ENCODE data around the gene DMWD. TPM values are rescaled to one million over a fixed set of nuclear protein-coding genes. Genes with fewer than 3 reads are reported as not detected.

DMWD gene
- total RNA-seq, 1 experiment from 2014 or later, result 64.6 TPM

DNA sequence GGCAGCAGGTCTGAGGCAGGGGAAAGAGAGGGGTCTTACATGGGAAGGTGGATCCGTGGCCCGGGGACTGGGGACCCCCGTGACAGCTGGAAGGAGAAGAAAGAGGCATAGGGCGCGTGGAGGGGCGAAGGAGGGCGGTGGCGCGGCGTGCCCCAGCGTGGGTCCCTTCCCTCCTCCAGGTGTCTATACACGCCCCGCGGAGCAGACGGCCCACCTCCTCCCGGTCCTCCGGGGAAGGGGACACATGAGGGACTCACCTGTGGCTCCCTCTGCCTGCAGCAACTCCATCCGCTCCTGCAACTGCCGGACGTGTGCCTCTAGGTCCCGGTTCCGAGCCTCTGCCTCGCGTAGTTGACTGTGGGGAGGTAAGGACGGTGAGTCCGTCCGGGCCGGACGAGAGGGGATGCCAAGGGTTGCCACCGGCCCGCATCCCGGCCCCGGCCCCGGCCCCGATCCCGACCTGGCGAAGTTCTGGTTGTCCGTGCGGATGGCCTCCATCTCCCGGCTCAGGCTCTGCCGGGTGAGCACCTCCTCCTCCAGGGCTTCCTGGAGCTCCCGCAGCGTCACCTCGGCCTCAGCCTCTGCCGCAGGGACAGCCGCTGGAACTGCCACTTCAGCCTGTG lies 21.2 kb downstream of the DMWD start:
- H3K4me3 ChIP-seq (ENCODE audit: low read depth in 2 of 2, low read length in 2 of 2), result peak overlapping the region; percentile 27 to 31; a peak in 3 of 4 replicates
- H3K36me3 ChIP-seq (ENCODE audit: control insufficient read depth, insufficient read depth, low read length), result no peaks in the 10 kb centered on the region; the same call in 1 of the 2 replicates
- DNase-seq (ENCODE audit: low read depth, low spot score), result no peak
- H3K27me3 ChIP-seq (ENCODE audit: control insufficient read depth, insufficient read depth, low read length), result no peaks in the 10 kb centered on the region
- ATAC-seq, result no peak
- ChIA-PET POLR2A (interaction anchor here (0.5 to 0.6 kb wide), 2 partner anchors 11 to 22 kb away, joined by 4 to 8 read pairs; partner anchors contain the start of gene DMPK), CTCF (no interaction called here)
- intact Hi-C loops (cut with micrococcal nuclease; ENCODE audit: unreplicated experiment), result no loop called here
- in situ Hi-C loops (cut with HindIII; ENCODE audit: low pct_unique_long_range_greater_than_20kb, low sequenced_read_pairs), result no loop called here
- peak overlapping the region; percentile 72; the same call in 1 of the 2 replicates for H3K27ac ChIP-seq (ENCODE audit: low read length)
- BruUV-seq (replicated peaks), result no TSS peak
- TF ChIP-seq SIN3A (IDR thresholded peaks at IDR 0.05; ENCODE audit: borderline replicate concordance, insufficient read depth, low read depth, low read length) (0 out of 2 replicates have a peak, but pooled peaks have one; percentile 37), POLR2AphosphoS5 (IDR thresholded peaks at IDR 0.05; ENCODE audit: low read depth, low read length) (peak; percentile 25; the same call in 1 of the 2 replicates), TCF7L2 (IDR thresholded peaks at IDR 0.05; ENCODE audit: low read depth, low read length) (no peak)
- TF ChIP-seq, protein P1, sequence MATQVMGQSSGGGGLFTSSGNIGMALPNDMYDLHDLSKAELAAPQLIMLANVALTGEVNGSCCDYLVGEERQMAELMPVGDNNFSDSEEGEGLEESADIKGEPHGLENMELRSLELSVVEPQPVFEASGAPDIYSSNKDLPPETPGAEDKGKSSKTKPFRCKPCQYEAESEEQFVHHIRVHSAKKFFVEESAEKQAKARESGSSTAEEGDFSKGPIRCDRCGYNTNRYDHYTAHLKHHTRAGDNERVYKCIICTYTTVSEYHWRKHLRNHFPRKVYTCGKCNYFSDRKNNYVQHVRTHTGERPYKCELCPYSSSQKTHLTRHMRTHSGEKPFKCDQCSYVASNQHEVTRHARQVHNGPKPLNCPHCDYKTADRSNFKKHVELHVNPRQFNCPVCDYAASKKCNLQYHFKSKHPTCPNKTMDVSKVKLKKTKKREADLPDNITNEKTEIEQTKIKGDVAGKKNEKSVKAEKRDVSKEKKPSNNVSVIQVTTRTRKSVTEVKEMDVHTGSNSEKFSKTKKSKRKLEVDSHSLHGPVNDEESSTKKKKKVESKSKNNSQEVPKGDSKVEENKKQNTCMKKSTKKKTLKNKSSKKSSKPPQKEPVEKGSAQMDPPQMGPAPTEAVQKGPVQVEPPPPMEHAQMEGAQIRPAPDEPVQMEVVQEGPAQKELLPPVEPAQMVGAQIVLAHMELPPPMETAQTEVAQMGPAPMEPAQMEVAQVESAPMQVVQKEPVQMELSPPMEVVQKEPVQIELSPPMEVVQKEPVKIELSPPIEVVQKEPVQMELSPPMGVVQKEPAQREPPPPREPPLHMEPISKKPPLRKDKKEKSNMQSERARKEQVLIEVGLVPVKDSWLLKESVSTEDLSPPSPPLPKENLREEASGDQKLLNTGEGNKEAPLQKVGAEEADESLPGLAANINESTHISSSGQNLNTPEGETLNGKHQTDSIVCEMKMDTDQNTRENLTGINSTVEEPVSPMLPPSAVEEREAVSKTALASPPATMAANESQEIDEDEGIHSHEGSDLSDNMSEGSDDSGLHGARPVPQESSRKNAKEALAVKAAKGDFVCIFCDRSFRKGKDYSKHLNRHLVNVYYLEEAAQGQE (IDR thresholded peaks at IDR 0.05; ENCODE audit: insufficient read depth in 1 of 2, low read depth in 2 of 2, low read length in 1 of 2), result no peak
- TF ChIP-seq, protein P2, sequence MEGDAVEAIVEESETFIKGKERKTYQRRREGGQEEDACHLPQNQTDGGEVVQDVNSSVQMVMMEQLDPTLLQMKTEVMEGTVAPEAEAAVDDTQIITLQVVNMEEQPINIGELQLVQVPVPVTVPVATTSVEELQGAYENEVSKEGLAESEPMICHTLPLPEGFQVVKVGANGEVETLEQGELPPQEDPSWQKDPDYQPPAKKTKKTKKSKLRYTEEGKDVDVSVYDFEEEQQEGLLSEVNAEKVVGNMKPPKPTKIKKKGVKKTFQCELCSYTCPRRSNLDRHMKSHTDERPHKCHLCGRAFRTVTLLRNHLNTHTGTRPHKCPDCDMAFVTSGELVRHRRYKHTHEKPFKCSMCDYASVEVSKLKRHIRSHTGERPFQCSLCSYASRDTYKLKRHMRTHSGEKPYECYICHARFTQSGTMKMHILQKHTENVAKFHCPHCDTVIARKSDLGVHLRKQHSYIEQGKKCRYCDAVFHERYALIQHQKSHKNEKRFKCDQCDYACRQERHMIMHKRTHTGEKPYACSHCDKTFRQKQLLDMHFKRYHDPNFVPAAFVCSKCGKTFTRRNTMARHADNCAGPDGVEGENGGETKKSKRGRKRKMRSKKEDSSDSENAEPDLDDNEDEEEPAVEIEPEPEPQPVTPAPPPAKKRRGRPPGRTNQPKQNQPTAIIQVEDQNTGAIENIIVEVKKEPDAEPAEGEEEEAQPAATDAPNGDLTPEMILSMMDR (IDR thresholded peaks at IDR 0.05), result 0 out of 2 replicates have a peak, but pooled peaks have one; percentile 8
- no peaks in the 10 kb centered on the region for H3K9me3 ChIP-seq (ENCODE audit: control insufficient read depth, insufficient read depth, low read depth, low read length)
- H3K4me1 ChIP-seq (ENCODE audit: control insufficient read depth, insufficient read depth, low read length), result peaks cover 20% of the 10 kb centered on the region

DNA sequence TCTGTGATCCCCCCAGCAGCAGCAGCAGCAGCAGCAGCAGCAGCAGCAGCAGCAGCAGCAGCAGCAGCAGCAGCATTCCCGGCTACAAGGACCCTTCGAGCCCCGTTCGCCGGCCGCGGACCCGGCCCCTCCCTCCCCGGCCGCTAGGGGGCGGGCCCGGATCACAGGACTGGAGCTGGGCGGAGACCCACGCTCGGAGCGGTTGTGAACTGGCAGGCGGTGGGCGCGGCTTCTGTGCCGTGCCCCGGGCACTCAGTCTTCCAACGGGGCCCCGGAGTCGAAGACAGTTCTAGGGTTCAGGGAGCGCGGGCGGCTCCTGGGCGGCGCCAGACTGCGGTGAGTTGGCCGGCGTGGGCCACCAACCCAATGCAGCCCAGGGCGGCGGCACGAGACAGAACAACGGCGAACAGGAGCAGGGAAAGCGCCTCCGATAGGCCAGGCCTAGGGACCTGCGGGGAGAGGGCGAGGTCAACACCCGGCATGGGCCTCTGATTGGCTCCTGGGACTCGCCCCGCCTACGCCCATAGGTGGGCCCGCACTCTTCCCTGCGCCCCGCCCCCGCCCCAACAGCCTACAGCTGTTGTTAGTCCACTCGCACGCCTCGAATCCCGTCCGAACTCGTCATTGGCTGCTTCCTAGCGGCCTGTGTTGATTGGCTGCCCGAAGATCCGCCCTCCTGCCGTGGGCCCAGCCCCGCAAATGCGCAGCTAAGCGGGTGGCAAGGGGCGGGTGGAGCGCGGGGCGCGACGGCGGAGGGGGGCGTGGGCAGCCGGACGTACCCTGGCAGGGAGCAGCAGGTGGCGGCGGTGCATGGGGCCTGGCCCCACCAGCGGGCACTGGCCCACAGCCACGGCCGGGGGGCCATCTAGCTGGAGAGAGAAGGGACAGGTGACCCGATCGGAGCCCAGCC lies 22.2 kb downstream of the DMWD start:
- Histone ChIP-seq H3K27ac (ENCODE audit: low read length) (peak overlapping the region; percentile 83; the same call in 1 of the 2 replicates), H3K27me3 (ENCODE audit: control insufficient read depth, insufficient read depth, low read length) (no peaks in the 10 kb centered on the region), H3K4me1 (ENCODE audit: control insufficient read depth, insufficient read depth, low read length) (peaks cover 30% of the 10 kb centered on the region), H3K4me3 (ENCODE audit: low read depth in 2 of 2, low read length in 2 of 2) (peak overlapping the region; percentile 45 to 53), H3K36me3 (ENCODE audit: control insufficient read depth, insufficient read depth, low read length) (no peaks in the 10 kb centered on the region; the same call in 1 of the 2 replicates), H3K9me3 (ENCODE audit: control insufficient read depth, insufficient read depth, low read depth, low read length) (no peaks in the 10 kb centered on the region)
- intact Hi-C loops (cut with micrococcal nuclease; ENCODE audit: unreplicated experiment), result no loop called here
- DNase-seq (ENCODE audit: low read depth, low spot score) (no peak), ATAC-seq (peak; percentile 78)
- POLR2A ChIA-PET, result interaction anchor here (0.5 to 1.6 kb wide), 7 partner anchors 12 to 129 kb away, joined by 3 to 8 read pairs (median 5); partner anchors contain the start of gene DMPK
- no TSS peak for BruUV-seq (replicated peaks)
- in situ Hi-C loops (cut with HindIII; ENCODE audit: low pct_unique_long_range_greater_than_20kb, low sequenced_read_pairs), result no loop called here
- CTCF ChIA-PET, result interaction anchor here (0.5 to 2.1 kb wide), 8 partner anchors 29 to 509 kb away, joined by 3 to 13 read pairs (median 3); no protein-coding TSS in a partner anchor
- TF ChIP-seq, protein P1 (IDR thresholded peaks at IDR 0.05; ENCODE audit: insufficient read depth in 1 of 2, low read depth in 2 of 2, low read length in 1 of 2), result no peak
- TF ChIP-seq, protein P2 (IDR thresholded peaks at IDR 0.05), result peak; percentile 78
- TF ChIP-seq SIN3A (IDR thresholded peaks at IDR 0.05; ENCODE audit: borderline replicate concordance, insufficient read depth, low read depth, low read length) (0 out of 2 replicates have a peak, but pooled peaks have one; percentile 38), TCF7L2 (IDR thresholded peaks at IDR 0.05; ENCODE audit: low read depth, low read length) (no peak), POLR2AphosphoS5 (IDR thresholded peaks at IDR 0.05; ENCODE audit: low read depth, low read length) (peak; percentile 75)
